Measurements from ENCODE around the gene SEC22A.

DNA sequence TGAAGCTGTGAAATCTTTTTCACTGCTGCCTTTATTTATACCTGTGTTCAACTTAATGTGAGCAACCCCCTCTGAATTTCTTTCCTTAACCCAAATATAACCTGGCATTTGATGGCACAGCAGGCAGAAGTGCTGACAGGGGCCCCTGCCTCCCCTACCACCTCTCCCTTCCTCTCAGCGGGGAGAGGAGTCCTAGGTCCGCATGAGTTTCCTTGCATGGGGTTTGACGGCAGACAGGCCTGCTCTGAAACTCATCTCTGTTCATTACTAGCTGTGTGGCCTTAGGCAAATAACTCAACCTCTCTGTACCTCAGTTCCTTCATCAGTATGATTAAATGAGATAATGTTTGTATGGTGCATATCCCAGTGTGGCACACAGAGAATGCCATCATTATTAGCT lies 79.7 kb downstream of the SEC22A start:
- TF ChIP-seq, protein P1, sequence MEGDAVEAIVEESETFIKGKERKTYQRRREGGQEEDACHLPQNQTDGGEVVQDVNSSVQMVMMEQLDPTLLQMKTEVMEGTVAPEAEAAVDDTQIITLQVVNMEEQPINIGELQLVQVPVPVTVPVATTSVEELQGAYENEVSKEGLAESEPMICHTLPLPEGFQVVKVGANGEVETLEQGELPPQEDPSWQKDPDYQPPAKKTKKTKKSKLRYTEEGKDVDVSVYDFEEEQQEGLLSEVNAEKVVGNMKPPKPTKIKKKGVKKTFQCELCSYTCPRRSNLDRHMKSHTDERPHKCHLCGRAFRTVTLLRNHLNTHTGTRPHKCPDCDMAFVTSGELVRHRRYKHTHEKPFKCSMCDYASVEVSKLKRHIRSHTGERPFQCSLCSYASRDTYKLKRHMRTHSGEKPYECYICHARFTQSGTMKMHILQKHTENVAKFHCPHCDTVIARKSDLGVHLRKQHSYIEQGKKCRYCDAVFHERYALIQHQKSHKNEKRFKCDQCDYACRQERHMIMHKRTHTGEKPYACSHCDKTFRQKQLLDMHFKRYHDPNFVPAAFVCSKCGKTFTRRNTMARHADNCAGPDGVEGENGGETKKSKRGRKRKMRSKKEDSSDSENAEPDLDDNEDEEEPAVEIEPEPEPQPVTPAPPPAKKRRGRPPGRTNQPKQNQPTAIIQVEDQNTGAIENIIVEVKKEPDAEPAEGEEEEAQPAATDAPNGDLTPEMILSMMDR (IDR thresholded peaks at IDR 0.05; ENCODE audit: poor library complexity), result no peak
- TF ChIP-seq EZH2 (IDR thresholded peaks at IDR 0.05; ENCODE audit: borderline replicate concordance), result no peak

Data from hepatocyte (in vitro differentiated cells).